Caco-2 (cell line): ENCODE data around the gene BAZ2B. TPM values are rescaled to one million over a fixed set of nuclear protein-coding genes. Genes with fewer than 3 reads are reported as not detected.

Source experiments
- BruUV-seq: library from RNA; stranded (reverse); fragments of 400-500 nt; replicated peaks from 2 replicates; lab custom pipeline; 2021; lab: Mats Ljungman, UMichigan
- CTCF ChIA-PET: fragments of 300-600 bp; sonication (Branson Sonifier 250); formaldehyde crosslinking; loops from one replicate; lab custom pipeline; 2022; ENCODE audit warnings: antibody characterized with exemption; lab: Charles Lee
- POLR2A ChIA-PET: fragments of 300-600 bp; sonication (Branson Sonifier 250); formaldehyde crosslinking; loops from one replicate; lab custom pipeline; 2022; ENCODE audit warnings: antibody characterized with exemption; lab: Charles Lee
- DNase-seq, 2 experiments: peaks; one replicate each; pipeline versions ENCODE4 v3.0.0 to v3.0.0-alpha.2; 2020 to 2022
- H3K27me3 ChIP-seq: replicated peaks from 2 replicates; pipeline ENCODE4 v1.6.0; 2011; ENCODE audit warnings: low read length; ENCODE audit not compliant: control insufficient read depth, insufficient read depth
- H3K36me3 ChIP-seq: 2 replicates; pipeline ENCODE4 v1.5.1; 2011; ENCODE audit warnings: low read length; ENCODE audit not compliant: control insufficient read depth, insufficient read depth
- H3K4me1 ChIP-seq: fragments of 250-450 bp; sonication (Bioruptor Pico); 2 replicates; pipeline ENCODE4 v1.5.1; 2020; ENCODE audit warnings: mild to moderate bottlenecking
- H3K4me3 ChIP-seq: 2 replicates; pipeline ENCODE4 v1.5.1; 2011; ENCODE audit warnings: low read depth, mild to moderate bottlenecking, control low read depth, low read length
- H3K9me3 ChIP-seq: fragments of 250-450 bp; sonication (Bioruptor Pico); 2 replicates; pipeline ENCODE4 v1.5.1; 2020; ENCODE audit warnings: mild to moderate bottlenecking, moderate library complexity
- H3K27ac Mint-ChIP-seq: one replicate; pipeline ENCODE4 v1.8.0; 2022; ENCODE audit warnings: mixed read lengths; ENCODE audit not compliant: unreplicated experiment
- H3K27me3 Mint-ChIP-seq: one replicate; pipeline ENCODE4 v1.8.0; 2022; ENCODE audit warnings: mixed read lengths; ENCODE audit not compliant: insufficient read depth, unreplicated experiment
- H3K36me3 Mint-ChIP-seq: one replicate; pipeline ENCODE4 v1.8.0; 2022; ENCODE audit warnings: mild to moderate bottlenecking, mixed read lengths; ENCODE audit not compliant: insufficient read depth, unreplicated experiment
- H3K4me1 Mint-ChIP-seq: one replicate; pipeline ENCODE4 v1.8.0; 2022; ENCODE audit warnings: low read depth, mixed read lengths; ENCODE audit not compliant: unreplicated experiment
- H3K4me3 Mint-ChIP-seq: one replicate; pipeline ENCODE4 v1.8.0; 2022; ENCODE audit warnings: mild to moderate bottlenecking, moderate library complexity, mixed read lengths; ENCODE audit not compliant: unreplicated experiment
- H3K9me3 Mint-ChIP-seq: one replicate; pipeline ENCODE4 v1.8.0; 2022; ENCODE audit warnings: mixed read lengths; ENCODE audit not compliant: unreplicated experiment
- CTCF ChIP-seq, 2 experiments: fragments of 200-600 bp in 1 of 2; IDR thresholded peaks; 1 replicate in 1 of 2; 2 replicates in 1 of 2; pipeline versions ENCODE4 v1.5.1 to v1.8.0; 2011 to 2022; ENCODE audit warnings: antibody characterized with exemption in 1 of 2, control low read depth in 1 of 2, inconsistent platforms in 1 of 2, low read depth in 1 of 2, low read length in 1 of 2, mild to moderate bottlenecking in 1 of 2, moderate library complexity in 1 of 2; ENCODE audit not compliant: insufficient read depth in 1 of 2, severe bottlenecking in 1 of 2, unreplicated experiment in 1 of 2
- intact Hi-C: fragments of 100-400 bp; cut with micrococcal nuclease; formaldehyde crosslinking; loops from one replicate; pipeline ENCODE4 v1.10.0; 2022; ENCODE audit not compliant: unreplicated experiment
- total RNA-seq: library from RNA; stranded (reverse); gene quantifications from 2 replicates; pipeline ENCODE4 v1.2.3, GENCODE V29; 2022

Gene BAZ2B
- total RNA-seq, 1 experiment from 2014 or later: 32.9 TPM

- intact Hi-C loops: no loop called here
- Histone ChIP-seq H3K4me3 (no peak overlapping the region), H3K4me1 (no peaks in the 10 kb centered on the region), H3K36me3 (no peaks in the 10 kb centered on the region), H3K27me3 (no peaks in the 10 kb centered on the region), H3K9me3 (no peaks in the 10 kb centered on the region; the same call in 1 of the 2 replicates)
- no peak for TF ChIP-seq CTCF (IDR thresholded peaks at IDR 0.05; ENCODE audit: insufficient read depth in 1 of 2, low read depth in 1 of 2, low read length in 1 of 2, severe bottlenecking in 1 of 2, unreplicated experiment in 1 of 2)
- CTCF ChIA-PET: no interaction called here
- H3K36me3 Mint-ChIP-seq: no peaks in the 10 kb centered on the region
- POLR2A ChIA-PET: interaction anchor here (0.5 kb wide), 1 partner anchor 26 kb away, joined by 4 read pairs; no protein-coding TSS in a partner anchor
- H3K27me3 Mint-ChIP-seq: no peaks in the 10 kb centered on the region
- no peak overlapping the region for H3K4me3 Mint-ChIP-seq
- DNase-seq: no peak
- BruUV-seq: no TSS peak
- no peak overlapping the region for H3K27ac Mint-ChIP-seq
- H3K9me3 Mint-ChIP-seq: no peaks in the 10 kb centered on the region
- H3K4me1 Mint-ChIP-seq: peaks cover 10% of the 10 kb centered on the region
Observed at GRCh38 chr2:159561242-159561641, 55.1 kb downstream of the BAZ2B start.

GRCh38 chr2:159559034-159559433 lies 57.3 kb downstream of the BAZ2B start:
- no peaks in the 10 kb centered on the region for H3K36me3 ChIP-seq
- no peak for TF ChIP-seq CTCF (IDR thresholded peaks at IDR 0.05; ENCODE audit: insufficient read depth in 1 of 2, low read depth in 1 of 2, low read length in 1 of 2, severe bottlenecking in 1 of 2, unreplicated experiment in 1 of 2)
- no TSS peak for BruUV-seq
- no peaks in the 10 kb centered on the region; the same call in 1 of the 2 replicates for H3K9me3 ChIP-seq
- CTCF ChIA-PET: no interaction called here
- H3K4me3 Mint-ChIP-seq: no peak overlapping the region
- H3K4me1 ChIP-seq: no peaks in the 10 kb centered on the region
- H3K27me3 ChIP-seq: no peaks in the 10 kb centered on the region
- no peak for DNase-seq
- no peak overlapping the region for H3K27ac Mint-ChIP-seq
- POLR2A ChIA-PET: no interaction called here
- no peaks in the 10 kb centered on the region for H3K9me3 Mint-ChIP-seq
- H3K4me1 Mint-ChIP-seq: peaks cover 10% of the 10 kb centered on the region
- no peak overlapping the region for H3K4me3 ChIP-seq
- no peaks in the 10 kb centered on the region for H3K27me3 Mint-ChIP-seq
- H3K36me3 Mint-ChIP-seq: no peaks in the 10 kb centered on the region
- intact Hi-C loops: no loop called here

- Histone ChIP-seq H3K4me1 (no peaks in the 10 kb centered on the region), H3K36me3 (no peaks in the 10 kb centered on the region), H3K9me3 (no peaks in the 10 kb centered on the region; the same call in 1 of the 2 replicates), H3K4me3 (no peak overlapping the region), H3K27me3 (no peaks in the 10 kb centered on the region)
- Mint-ChIP-seq H3K4me1 (peaks cover 10% of the 10 kb centered on the region), H3K4me3 (no peak overlapping the region), H3K9me3 (no peaks in the 10 kb centered on the region), H3K27me3 (no peaks in the 10 kb centered on the region), H3K36me3 (no peaks in the 10 kb centered on the region), H3K27ac (no peak overlapping the region)
- intact Hi-C loops: no loop called here
- POLR2A ChIA-PET: no interaction called here
- CTCF ChIA-PET: interaction anchor here (2.0 kb wide), 1 partner anchor 154 kb away, joined by 25 read pairs; the partner anchor contains the start of gene MARCHF7
- BruUV-seq: no TSS peak
- no peak for DNase-seq
- TF ChIP-seq CTCF (IDR thresholded peaks at IDR 0.05; ENCODE audit: insufficient read depth in 1 of 2, low read depth in 1 of 2, low read length in 1 of 2, severe bottlenecking in 1 of 2, unreplicated experiment in 1 of 2): no peak
Observed at GRCh38 chr2:159558479-159558878, 57.9 kb downstream of the BAZ2B start.
